Mammary epithelial cell (primary cell): Measurements from ENCODE around the gene PXDC1.

ENCODE experiments used
- CTCF ChIP-seq, 2 donors: IDR thresholded peaks in 1 of 2; conservative IDR thresholded peaks in 1 of 2; 2 replicates each; pipeline ENCODE4 v1.5.1; 2011 to 2012; ENCODE audit warnings: inconsistent platforms in 2 of 2, low read length in 2 of 2, mild to moderate bottlenecking in 2 of 2, control low read depth in 1 of 2, low read depth in 1 of 2; ENCODE audit not compliant: insufficient read depth in 1 of 2; ENCODE audit errors: extremely low read depth in 1 of 2
- EZH2 ChIP-seq: IDR thresholded peaks from 2 replicates; pipeline ENCODE4 v1.6.1; 2012; ENCODE audit warnings: low read length, inconsistent platforms, borderline replicate concordance

- TF ChIP-seq CTCF (conservative IDR thresholded peaks at IDR 0.05 in 1 of 2, IDR thresholded peaks at IDR 0.05 in 1 of 2; ENCODE audit: extremely low read depth in 1 of 2, insufficient read depth in 1 of 2, low read depth in 1 of 2, low read length in 2 of 2) (no peak), EZH2 (no peak)
Measured at GRCh38 chr6:3752531-3753227, 1.2 kb upstream of the PXDC1 start.
